GM18861 (cell line): ENCODE results near the gene C4A.
"Not testable (repeated sequence)": the region's sequence is repeated elsewhere in the genome, so short reads cannot be mapped to it uniquely, and the experiment has no call there.

ENCODE experiments used
- ATAC-seq: cut with Tn5 transposase; IDR thresholded peaks from one replicate; pipeline ENCODE4 v1.9.1; 2021; ENCODE audit not compliant: unreplicated experiment

The C4A gene

GRCh38 chr6:32022100-32022499 lies 40.2 kb downstream of the C4A start:
- ATAC-seq: not testable (repeated sequence)

DNA sequence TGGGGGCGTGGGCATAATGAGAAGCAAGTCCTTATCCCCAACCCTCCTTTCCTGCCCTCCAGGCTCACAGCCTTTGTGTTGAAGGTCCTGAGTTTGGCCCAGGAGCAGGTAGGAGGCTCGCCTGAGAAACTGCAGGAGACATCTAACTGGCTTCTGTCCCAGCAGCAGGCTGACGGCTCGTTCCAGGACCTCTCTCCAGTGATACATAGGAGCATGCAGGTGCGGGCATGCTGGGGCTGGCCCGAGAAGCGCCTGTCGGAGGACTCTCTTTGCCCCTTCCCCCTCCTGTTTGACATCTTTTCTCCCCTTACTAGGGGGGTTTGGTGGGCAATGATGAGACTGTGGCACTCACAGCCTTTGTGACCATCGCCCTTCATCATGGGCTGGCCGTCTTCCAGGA lies 46.8 kb downstream of the C4A start:
- ATAC-seq: not testable (repeated sequence)

- not testable (repeated sequence) for ATAC-seq
These were observed 47.7 kb downstream of the C4A start for GRCh38 chr6:32029553-32029952.

- ATAC-seq: not testable (repeated sequence)
These were observed 53.6 kb downstream of the C4A start for GRCh38 chr6:32035283-32036013.

GRCh38 chr6:32037136-32037535 lies 55.3 kb downstream of the C4A start:
- not testable (repeated sequence) for ATAC-seq

GRCh38 chr6:32037598-32038524 lies 56.0 kb downstream of the C4A start, which contains the start of gene CYP21A2:
Gene CYP21A2, plus strand, starts transcription at chr6:32038415. Its CDS starts 8 bp downstream, at chr6:32038423.
- not testable (repeated sequence) for ATAC-seq

DNA sequence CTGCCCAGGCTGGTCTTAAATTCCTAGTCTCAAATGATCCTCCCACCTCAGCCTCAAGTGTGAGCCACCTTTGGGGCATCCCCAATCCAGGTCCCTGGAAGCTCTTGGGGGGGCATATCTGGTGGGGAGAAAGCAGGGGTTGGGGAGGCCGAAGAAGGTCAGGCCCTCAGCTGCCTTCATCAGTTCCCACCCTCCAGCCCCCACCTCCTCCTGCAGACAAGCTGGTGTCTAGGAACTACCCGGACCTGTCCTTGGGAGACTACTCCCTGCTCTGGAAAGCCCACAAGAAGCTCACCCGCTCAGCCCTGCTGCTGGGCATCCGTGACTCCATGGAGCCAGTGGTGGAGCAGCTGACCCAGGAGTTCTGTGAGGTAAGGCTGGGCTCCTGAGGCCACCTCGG lies 57.0 kb downstream of the C4A start:
- not testable (repeated sequence) for ATAC-seq

DNA sequence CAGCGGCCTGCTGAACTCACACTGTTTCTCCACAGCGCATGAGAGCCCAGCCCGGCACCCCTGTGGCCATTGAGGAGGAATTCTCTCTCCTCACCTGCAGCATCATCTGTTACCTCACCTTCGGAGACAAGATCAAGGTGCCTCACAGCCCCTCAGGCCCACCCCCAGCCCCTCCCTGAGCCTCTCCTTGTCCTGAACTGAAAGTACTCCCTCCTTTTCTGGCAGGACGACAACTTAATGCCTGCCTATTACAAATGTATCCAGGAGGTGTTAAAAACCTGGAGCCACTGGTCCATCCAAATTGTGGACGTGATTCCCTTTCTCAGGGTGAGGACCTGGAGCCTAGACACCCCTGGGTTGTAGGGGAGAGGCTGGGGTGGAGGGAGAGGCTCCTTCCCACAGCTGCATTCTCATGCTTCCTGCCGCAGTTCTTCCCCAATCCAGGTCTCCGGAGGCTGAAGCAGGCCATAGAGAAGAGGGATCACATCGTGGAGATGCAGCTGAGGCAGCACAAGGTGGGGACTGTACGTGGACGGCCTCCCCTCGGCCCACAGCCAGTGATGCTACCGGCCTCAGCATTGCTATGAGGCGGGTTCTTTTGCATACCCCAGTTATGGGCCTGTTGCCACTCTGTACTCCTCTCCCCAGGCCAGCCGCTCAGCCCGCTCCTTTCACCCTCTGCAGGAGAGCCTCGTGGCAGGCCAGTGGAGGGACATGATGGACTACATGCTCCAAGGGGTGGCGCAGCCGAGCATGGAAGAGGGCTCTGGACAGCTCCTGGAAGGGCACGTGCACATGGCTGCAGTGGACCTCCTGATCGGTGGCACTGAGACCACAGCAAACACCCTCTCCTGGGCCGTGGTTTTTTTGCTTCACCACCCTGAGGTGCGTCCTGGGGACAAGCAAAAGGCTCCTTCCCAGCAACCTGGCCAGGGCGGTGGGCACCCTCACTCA lies 57.7 kb downstream of the C4A start:
- not testable (repeated sequence) for ATAC-seq

- ATAC-seq: not testable (repeated sequence)
These were observed 58.6 kb downstream of the C4A start for GRCh38 chr6:32040299-32041049.

- ATAC-seq: not testable (repeated sequence)
These were observed 59.1 kb downstream of the C4A start for GRCh38 chr6:32041050-32041321.

DNA sequence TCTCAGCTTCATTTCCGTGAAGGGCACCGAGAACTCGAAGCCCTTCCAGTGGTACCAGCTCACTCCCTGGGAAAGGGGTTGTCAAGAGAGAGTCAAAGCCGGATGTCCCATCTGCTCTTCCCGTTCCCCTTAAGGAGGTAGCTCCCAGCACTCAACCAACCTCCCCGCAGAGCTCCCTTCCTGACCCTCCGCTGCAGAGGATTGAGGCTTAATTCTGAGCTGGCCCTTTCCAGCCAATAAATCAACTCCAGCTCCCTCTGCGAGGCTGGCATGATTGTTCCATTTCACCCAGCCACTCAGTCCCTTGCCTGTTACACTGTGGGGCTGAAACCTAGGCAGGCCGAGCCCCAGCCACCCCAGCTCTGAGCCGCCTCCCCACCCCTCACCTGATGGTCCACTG lies 59.5 kb downstream of the C4A start:
- not testable (repeated sequence) for ATAC-seq

- not testable (repeated sequence) for ATAC-seq
These were observed 60.4 kb downstream of the C4A start for GRCh38 chr6:32042276-32042675.

DNA sequence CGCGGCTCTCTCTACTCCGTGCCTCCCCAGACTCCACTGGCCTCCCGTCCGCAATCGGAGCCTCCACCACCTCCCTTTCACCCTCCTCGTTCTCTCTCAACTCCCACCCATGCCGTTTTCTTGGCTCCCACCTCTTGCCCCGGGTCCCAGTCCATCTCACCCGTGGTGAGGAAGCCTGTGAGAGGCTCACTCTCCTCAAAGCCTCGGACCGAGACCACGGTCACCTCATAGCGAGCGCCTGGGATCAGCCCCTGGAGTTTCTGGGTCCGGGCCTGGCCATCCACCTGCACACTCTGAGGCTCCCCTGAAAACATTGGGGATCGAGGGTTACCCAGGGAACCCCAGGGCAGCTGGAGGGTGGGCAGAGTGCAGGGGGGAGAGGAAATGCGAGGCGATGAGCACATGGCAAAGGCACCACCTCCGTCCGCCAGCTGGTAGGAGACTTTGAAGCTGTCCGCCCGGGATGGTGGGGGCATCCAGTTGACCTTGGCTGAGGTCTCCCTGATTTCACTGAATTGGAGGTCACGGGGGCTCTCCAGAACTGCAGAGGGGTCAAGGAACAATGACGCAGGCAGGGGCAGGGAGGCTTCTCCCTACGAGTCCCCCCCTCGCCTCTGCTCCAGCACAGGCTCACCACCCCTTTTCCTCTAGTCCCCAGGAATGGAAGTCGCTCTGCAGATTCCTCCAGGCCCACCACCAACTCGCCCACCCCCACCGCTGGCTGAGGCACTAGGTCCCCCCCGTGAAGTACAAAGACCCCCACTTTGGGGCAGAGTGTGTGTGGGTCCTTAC lies 61.9 kb downstream of the C4A start:
- ATAC-seq: not testable (repeated sequence)

DNA sequence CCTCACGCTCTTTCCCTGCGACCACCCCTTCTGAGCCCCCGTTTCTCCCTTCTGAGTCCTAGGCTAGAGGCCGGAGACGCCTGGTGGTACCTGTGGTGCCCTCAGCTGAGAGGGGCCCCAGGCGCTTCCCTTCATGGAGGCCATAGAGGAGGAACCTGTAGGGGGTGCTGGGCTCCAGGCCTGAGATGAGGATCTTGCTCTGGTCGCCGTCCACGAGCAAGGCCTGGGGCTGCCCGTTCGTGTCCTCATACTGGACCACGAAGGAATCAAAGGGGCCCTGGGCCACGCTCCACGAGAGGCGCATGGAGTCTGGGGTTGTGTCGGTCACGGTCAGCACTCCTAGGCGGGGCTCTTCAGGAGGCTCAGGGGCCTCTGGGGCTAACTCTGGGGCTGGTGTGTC lies 63.1 kb downstream of the C4A start:
- ATAC-seq: not testable (repeated sequence)

- no peak for ATAC-seq
These were observed 64.1 kb downstream of the C4A start for GRCh38 chr6:32045811-32046449.

DNA sequence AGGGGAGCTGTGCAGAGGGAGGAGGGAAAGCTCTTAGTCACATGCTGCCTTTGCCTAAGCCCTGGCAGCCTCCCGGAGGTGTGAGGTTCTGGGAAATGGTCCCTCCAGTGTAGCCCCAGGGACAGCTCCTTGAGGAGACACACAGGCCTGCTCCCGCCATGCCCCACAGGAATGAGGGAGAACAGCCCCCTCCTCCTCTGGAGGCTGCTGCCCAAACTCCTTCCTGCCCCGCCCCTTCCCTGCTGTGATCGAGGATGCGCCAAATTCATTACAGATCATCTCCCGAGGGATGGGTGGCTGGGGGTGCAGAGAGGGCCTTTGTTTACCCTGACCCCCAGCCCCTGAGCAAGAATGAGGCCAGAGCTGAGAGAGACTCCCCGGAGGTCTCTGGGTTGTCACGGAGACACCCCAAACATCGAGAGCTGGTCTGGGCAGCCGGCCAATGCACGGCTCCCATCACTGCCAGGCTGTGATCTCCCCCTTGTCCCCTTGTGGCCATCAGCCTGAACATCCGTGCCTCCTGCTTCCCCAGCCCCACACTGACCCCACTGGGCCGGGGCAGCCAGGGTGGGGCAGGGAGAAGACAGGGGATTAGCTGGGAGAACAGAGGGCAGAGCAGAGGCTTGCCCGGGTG lies 64.7 kb downstream of the C4A start:
- ATAC-seq: no peak

DNA sequence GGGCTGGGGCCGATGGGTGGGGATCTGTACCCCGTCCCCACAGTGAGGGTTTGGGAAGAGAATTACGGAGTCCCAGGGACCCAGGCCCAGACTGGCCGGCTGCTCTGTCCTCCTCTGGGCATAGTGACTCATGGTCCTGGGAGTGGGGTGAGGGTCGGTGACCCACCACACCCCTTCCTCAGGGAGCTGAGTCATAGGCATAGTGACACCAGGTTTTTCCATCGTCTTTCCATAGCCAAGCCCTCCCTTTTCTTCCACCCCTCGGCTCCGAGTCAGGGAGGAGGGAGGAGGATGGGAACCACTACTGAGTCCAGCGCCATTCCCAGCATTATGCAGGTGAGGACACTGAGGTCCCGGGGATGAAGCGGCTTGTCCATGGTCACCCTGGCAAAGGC lies 65.2 kb downstream of the C4A start:
- ATAC-seq: no peak

- ATAC-seq: no peak
These were observed 65.6 kb downstream of the C4A start for GRCh38 chr6:32047539-32047854.
